Sigmoid colon (tissue), 7 donors: Measurements from ENCODE around the gene USP26. TPM values are rescaled to one million over a fixed set of nuclear protein-coding genes. Genes with fewer than 3 reads are reported as not detected.
"Not testable (repeated sequence)": the region's sequence is repeated elsewhere in the genome, so short reads cannot be mapped to it uniquely, and the experiment has no call there.

Experiments
- DNase-seq: peaks from one replicate; pipeline ENCODE4 v3.0.0-alpha.2; 2019
- H3K27ac ChIP-seq, 4 donors: fragments of 200-600 bp; sonication (generic); one replicate each; pipeline ENCODE4 v1.5.1; 2016 to 2019; ENCODE audit warnings: mild to moderate bottlenecking in 1 of 4
- H3K27me3 ChIP-seq, 3 donors: fragments of 200-600 bp; sonication (generic); one replicate each; pipeline ENCODE4 v1.5.1; 2019; ENCODE audit warnings: mild to moderate bottlenecking in 1 of 3
- H3K36me3 ChIP-seq, 4 donors: fragments of 200-600 bp; sonication (generic); one replicate each; pipeline ENCODE4 v1.5.1; 2016 to 2019
- H3K4me1 ChIP-seq, 4 donors: fragments of 200-600 bp; sonication (generic); one replicate each; pipeline ENCODE4 v1.5.1; 2017 to 2019
- H3K4me3 ChIP-seq, 4 donors: fragments of 200-600 bp; sonication (generic); one replicate each; pipeline ENCODE4 v1.5.1; 2017 to 2019; ENCODE audit warnings: mild to moderate bottlenecking in 2 of 4, moderate library complexity in 1 of 4
- H3K9me3 ChIP-seq, 4 donors: fragments of 200-600 bp in 3 of 4; sonication (generic) in 3 of 4; one replicate each; pipeline versions ENCODE4 v1.5.1 to v1.6.1; 2013 to 2019
- EP300 ChIP-seq, 4 donors: sonication (generic); formaldehyde crosslinking; IDR thresholded peaks; one replicate each; pipeline ENCODE4 v1.6.1; 2017; ENCODE audit warnings: antibody characterized with exemption in 4 of 4
- POLR2A ChIP-seq, 2 donors: fragments of 450-650 bp; IDR thresholded peaks; one replicate each; pipeline ENCODE4 v1.6.1; 2016; ENCODE audit warnings: antibody characterized with exemption in 2 of 2, mild to moderate bottlenecking in 2 of 2, moderate library complexity in 2 of 2
- POLR2AphosphoS5 ChIP-seq, 4 donors: sonication (generic); formaldehyde crosslinking; IDR thresholded peaks; one replicate each; pipeline ENCODE4 v1.6.1; 2017; ENCODE audit warnings: antibody characterized with exemption in 4 of 4
- WGBS, 2 donors: extraction: QIAGEN DNeasy Blood & Tissue Kit; methylation state at CpG; one replicate each; pipeline ENCODE4 v1.1.7; 2013; 5-methylcytosine and 5-hydroxymethylcytosine counted together
- intact Hi-C: fragments of 100-400 bp; cut with DNase I; formaldehyde crosslinking; loops from one replicate; pipeline ENCODE4 v1.15.1; 2023
- polyA plus RNA-seq, 3 donors: library from polyadenylated mRNA; stranded (reverse); fragments of 200-250 nt; gene quantifications; one replicate each; pipeline ENCODE4 v1.2.3, GENCODE V29; 2013
- total RNA-seq, 4 donors: library from RNA; depleted of rRNA; stranded (reverse); fragments of >200 nt; gene quantifications; one replicate each; pipeline ENCODE4 v1.1.0, GENCODE V29; 2016
- TF ChIP-seq, protein P1 (sequence below), 4 experiments: fragments of 450-650 bp in 3 of 4; fragments of 200-600 bp in 1 of 4; IDR thresholded peaks; one replicate each; pipeline ENCODE4 v1.5.1; 2016 to 2019; ENCODE audit warnings: antibody characterized with exemption in 4 of 4, mild to moderate bottlenecking in 3 of 4, moderate library complexity in 2 of 4
- donor health status: healthy with polysubstance abuse.
- donor health status: Bipolar disorder and iron deficiency.
- donor health status: healthy.

The USP26 gene
- total and polyA plus RNA-seq, 7 donors = not detected

GRCh38 chrX:133005042-133005441, 91.9 kb downstream of the USP26 start:
- intact Hi-C loops = no loop called here
- Histone ChIP-seq H3K27me3 (no peaks in the 10 kb centered on the region), H3K36me3 (no peaks in the 10 kb centered on the region), H3K27ac (no peak overlapping the region), H3K4me3 (no peak overlapping the region), H3K4me1 (no peaks in the 10 kb centered on the region), H3K9me3 (no peaks in the 10 kb centered on the region)
- TF ChIP-seq POLR2AphosphoS5 (IDR thresholded peaks at IDR 0.05) = no peak
- TF ChIP-seq EP300 (IDR thresholded peaks at IDR 0.05) = no peak
- TF ChIP-seq POLR2A (IDR thresholded peaks at IDR 0.05) = no peak
- TF ChIP-seq, protein P1, sequence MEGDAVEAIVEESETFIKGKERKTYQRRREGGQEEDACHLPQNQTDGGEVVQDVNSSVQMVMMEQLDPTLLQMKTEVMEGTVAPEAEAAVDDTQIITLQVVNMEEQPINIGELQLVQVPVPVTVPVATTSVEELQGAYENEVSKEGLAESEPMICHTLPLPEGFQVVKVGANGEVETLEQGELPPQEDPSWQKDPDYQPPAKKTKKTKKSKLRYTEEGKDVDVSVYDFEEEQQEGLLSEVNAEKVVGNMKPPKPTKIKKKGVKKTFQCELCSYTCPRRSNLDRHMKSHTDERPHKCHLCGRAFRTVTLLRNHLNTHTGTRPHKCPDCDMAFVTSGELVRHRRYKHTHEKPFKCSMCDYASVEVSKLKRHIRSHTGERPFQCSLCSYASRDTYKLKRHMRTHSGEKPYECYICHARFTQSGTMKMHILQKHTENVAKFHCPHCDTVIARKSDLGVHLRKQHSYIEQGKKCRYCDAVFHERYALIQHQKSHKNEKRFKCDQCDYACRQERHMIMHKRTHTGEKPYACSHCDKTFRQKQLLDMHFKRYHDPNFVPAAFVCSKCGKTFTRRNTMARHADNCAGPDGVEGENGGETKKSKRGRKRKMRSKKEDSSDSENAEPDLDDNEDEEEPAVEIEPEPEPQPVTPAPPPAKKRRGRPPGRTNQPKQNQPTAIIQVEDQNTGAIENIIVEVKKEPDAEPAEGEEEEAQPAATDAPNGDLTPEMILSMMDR (IDR thresholded peaks at IDR 0.05) = peak in 3 of 4 experiments; percentile 19 to 39 (median 33)
- WGBS, 2 donors = 9 to 10% methylated on average over 2 of the region's 2 CpGs
- DNase-seq = no peak

DNA sequence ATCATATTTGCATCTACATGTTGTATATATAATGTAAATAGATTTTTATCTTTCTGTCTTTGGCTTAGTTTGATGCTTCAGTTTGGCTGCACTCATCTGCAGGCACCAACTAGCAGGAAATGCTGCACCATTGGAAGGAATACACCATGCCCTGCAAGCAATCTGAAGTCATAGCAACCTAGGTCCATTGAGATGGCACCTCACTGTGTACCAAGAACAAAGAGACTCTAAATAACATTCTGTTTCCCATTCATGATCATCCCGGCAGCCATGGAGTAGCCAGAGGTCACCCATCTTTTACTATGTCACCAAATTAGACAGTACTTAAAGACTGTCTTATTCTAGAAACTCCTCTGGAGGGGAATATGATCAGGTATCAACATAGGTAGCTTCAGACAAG, 97.7 kb downstream of the USP26 start:
- no peak for DNase-seq
- Histone ChIP-seq H3K9me3 (no peaks in the 10 kb centered on the region), H3K36me3 (no peaks in the 10 kb centered on the region), H3K27ac (no peak overlapping the region), H3K4me3 (no peak overlapping the region), H3K27me3 (no peaks in the 10 kb centered on the region), H3K4me1 (no peaks in the 10 kb centered on the region)
- intact Hi-C loops = no loop called here
- 82 to 85% methylated on average over 1 of the region's 1 CpG for WGBS, 2 donors
- no peak for TF ChIP-seq POLR2AphosphoS5 (IDR thresholded peaks at IDR 0.05)

DNA sequence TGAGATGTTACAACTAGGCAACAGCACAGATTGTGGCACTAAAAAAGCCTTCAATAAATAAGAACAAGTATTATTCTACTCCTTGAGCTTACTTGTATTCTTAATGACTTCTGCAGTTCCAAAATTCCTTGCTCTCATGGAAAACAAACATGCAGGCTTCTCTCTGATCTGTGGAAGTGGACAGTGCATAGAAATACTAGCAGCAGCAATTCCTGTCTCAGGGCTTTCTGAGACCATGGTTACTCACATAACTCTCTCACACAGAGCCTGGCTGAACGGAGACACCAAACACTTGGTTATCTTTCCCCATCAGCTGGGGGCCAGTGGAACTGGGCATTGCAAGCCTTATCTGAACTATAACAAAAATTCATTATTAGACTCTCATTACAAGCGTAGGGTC, 106.1 kb downstream of the USP26 start:
- WGBS, 2 donors = 93 to 94% methylated on average over 2 of the region's 2 CpGs
- Histone ChIP-seq H3K9me3 (no peaks in the 10 kb centered on the region), H3K27ac (no peak overlapping the region), H3K4me3 (no peak overlapping the region), H3K4me1 (no peaks in the 10 kb centered on the region), H3K36me3 (no peaks in the 10 kb centered on the region), H3K27me3 (peaks cover 0 to 5% (median 0%) of the 10 kb centered on the region in 3 donors)
- no peak for DNase-seq
- intact Hi-C loops = no loop called here
- no peak for TF ChIP-seq EP300 (IDR thresholded peaks at IDR 0.05)

GRCh38 chrX:132986556-132986955, 110.4 kb downstream of the USP26 start:
- TF ChIP-seq, protein P1 (IDR thresholded peaks at IDR 0.05) = no peak
- TF ChIP-seq POLR2A (IDR thresholded peaks at IDR 0.05) (no peak), POLR2AphosphoS5 (IDR thresholded peaks at IDR 0.05) (no peak), EP300 (IDR thresholded peaks at IDR 0.05) (no peak)
- Histone ChIP-seq H3K4me3 (no peak overlapping the region), H3K4me1 (no peaks in the 10 kb centered on the region), H3K9me3 (no peaks in the 10 kb centered on the region), H3K27ac (no peak overlapping the region), H3K27me3 (peaks cover 0 to 7% (median 0%) of the 10 kb centered on the region in 3 donors), H3K36me3 (no peaks in the 10 kb centered on the region)
- DNase-seq = no peak
- intact Hi-C loops = no loop called here

DNA sequence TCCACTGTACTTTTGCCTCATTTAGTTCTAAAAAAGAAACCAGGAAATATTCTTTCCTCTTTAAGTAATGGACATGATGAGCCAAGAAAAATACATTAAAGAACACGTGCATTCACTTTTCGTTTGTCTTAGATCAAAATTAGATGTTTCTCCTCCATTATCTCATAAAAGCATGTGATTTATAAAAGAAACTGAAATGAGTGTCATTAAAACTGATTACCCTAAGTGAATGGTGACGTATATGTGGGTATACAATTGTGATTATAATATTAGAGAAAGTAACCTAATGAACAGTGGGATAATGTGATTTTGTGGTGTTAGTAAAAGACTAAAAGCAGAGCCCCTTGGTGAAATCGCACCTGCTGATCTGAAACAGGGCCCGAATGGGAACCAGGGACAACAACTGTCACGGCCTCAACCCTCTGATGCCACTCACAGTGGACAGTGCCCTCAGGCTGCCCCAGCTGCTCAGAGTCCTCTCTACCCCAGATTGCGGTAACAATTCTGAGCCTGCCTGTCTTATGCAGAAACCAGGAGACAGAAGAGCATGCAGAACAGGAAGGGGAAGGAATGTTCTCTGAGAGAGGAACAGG, 112.8 kb downstream of the USP26 start:
- no peak for DNase-seq
- H3K27ac ChIP-seq = no peak overlapping the region
- peaks cover 0 to 2% (median 0%) of the 10 kb centered on the region in 3 donors for H3K27me3 ChIP-seq
- H3K36me3 ChIP-seq = no peaks in the 10 kb centered on the region
- TF ChIP-seq POLR2A (IDR thresholded peaks at IDR 0.05) (no peak), EP300 (IDR thresholded peaks at IDR 0.05) (no peak), POLR2AphosphoS5 (IDR thresholded peaks at IDR 0.05) (no peak)
- TF ChIP-seq, protein P1 (IDR thresholded peaks at IDR 0.05) = no peak
- H3K4me1 ChIP-seq = no peaks in the 10 kb centered on the region
- H3K9me3 ChIP-seq = no peaks in the 10 kb centered on the region
- 80 to 84% methylated on average over 7 of the region's 7 CpGs for WGBS, 2 donors
- intact Hi-C loops = no loop called here
- no peak overlapping the region for H3K4me3 ChIP-seq

GRCh38 chrX:132983496-132983895, 113.4 kb downstream of the USP26 start:
- H3K4me3 ChIP-seq = no peak overlapping the region
- peaks cover 0 to 2% (median 0%) of the 10 kb centered on the region in 3 donors for H3K27me3 ChIP-seq
- 6 to 18% methylated on average over 2 of the region's 2 CpGs for WGBS, 2 donors
- H3K27ac ChIP-seq = no peak overlapping the region
- no peaks in the 10 kb centered on the region for H3K9me3 ChIP-seq
- intact Hi-C loops = no loop called here
- no peak for DNase-seq
- no peaks in the 10 kb centered on the region for H3K36me3 ChIP-seq
- no peak for TF ChIP-seq POLR2AphosphoS5 (IDR thresholded peaks at IDR 0.05)
- no peak for TF ChIP-seq EP300 (IDR thresholded peaks at IDR 0.05)
- TF ChIP-seq, protein P1 (IDR thresholded peaks at IDR 0.05) = no peak
- no peak for TF ChIP-seq POLR2A (IDR thresholded peaks at IDR 0.05)
- H3K4me1 ChIP-seq = no peaks in the 10 kb centered on the region

DNA sequence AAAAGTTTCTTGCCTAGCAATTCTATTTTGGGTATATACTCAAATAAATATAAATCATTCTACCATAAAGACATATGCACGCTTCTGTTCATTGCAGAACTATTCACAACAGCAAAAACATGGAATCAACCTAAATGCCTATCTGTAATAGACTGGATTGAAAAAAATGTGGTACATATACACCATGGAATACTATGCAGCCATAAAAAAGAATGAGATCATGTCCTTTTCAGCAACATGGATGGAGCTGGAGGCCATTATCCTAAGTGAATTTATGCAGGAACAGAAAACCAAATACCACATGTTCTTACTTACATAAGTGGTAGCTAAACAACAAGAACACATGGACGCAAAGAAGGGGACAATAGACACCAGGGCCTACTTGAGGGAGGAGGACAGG, 116.9 kb downstream of the USP26 start:
- H3K4me3 ChIP-seq, intact Hi-C loops, DNase-seq, H3K27ac ChIP-seq, H3K27me3 ChIP-seq, H3K4me1 ChIP-seq, H3K36me3 ChIP-seq, H3K9me3 ChIP-seq: not testable (repeated sequence)
- WGBS, 2 donors = 94 to 97% methylated on average over 2 of the region's 2 CpGs
